ENCODE data around the gene PEX11G.

- TF ChIP-seq CTCF (conservative IDR thresholded peaks at IDR 0.05) = no peak
- no peak for TF ChIP-seq ZFX (IDR thresholded peaks at IDR 0.05)
Measured at GRCh38 chr19:7509625-7510024, 20.8 kb upstream of the PEX11G start.
